Lower leg skin (tissue), 4 donors: ENCODE results near the gene CAPN15. TPM values are rescaled to one million over a fixed set of nuclear protein-coding genes. Genes with fewer than 3 reads are reported as not detected.

Experiments
- DNase-seq, 2 donors: peaks; one replicate each; pipeline ENCODE4 v3.0.0-alpha.2; 2019; ENCODE audit warnings: low spot score in 2 of 2
- H3K4me3 ChIP-seq: fragments of 200-600 bp; sonication (generic); 2 replicates; pipeline ENCODE4 v1.5.1; 2017; ENCODE audit warnings: mild to moderate bottlenecking, low read depth; ENCODE audit not compliant: poor library complexity, severe bottlenecking
- POLR2A ChIP-seq, 2 donors: fragments of 450-650 bp; IDR thresholded peaks; one replicate each; pipeline ENCODE4 v1.6.1; 2016 to 2017; ENCODE audit warnings: antibody characterized with exemption in 2 of 2, mild to moderate bottlenecking in 1 of 2, moderate library complexity in 1 of 2
- WGBS, 2 donors: methylation state at CpG; one replicate each; pipeline ENCODE4 v1.1.5; 2018; 5-methylcytosine and 5-hydroxymethylcytosine counted together
- intact Hi-C: fragments of 100-400 bp; cut with DNase I; formaldehyde crosslinking; loops from one replicate; pipeline ENCODE4 v1.15.0; 2023; ENCODE audit warnings: low total_unique reads
- total RNA-seq, 4 donors: library from RNA; depleted of rRNA; stranded (reverse); fragments of >200 nt; gene quantifications; one replicate each; pipeline ENCODE4 v1.1.0, GENCODE V29; 2016
- TF ChIP-seq, protein P1 (sequence below), 3 donors: fragments of 450-650 bp; IDR thresholded peaks; one replicate each; pipeline ENCODE4 v1.5.1; 2016; ENCODE audit warnings: antibody characterized with exemption in 3 of 3, mild to moderate bottlenecking in 3 of 3, moderate library complexity in 2 of 3

Gene CAPN15
- total RNA-seq, 4 donors from 2014 or later = 80.8 to 95.5 (median 84.6) TPM

DNA sequence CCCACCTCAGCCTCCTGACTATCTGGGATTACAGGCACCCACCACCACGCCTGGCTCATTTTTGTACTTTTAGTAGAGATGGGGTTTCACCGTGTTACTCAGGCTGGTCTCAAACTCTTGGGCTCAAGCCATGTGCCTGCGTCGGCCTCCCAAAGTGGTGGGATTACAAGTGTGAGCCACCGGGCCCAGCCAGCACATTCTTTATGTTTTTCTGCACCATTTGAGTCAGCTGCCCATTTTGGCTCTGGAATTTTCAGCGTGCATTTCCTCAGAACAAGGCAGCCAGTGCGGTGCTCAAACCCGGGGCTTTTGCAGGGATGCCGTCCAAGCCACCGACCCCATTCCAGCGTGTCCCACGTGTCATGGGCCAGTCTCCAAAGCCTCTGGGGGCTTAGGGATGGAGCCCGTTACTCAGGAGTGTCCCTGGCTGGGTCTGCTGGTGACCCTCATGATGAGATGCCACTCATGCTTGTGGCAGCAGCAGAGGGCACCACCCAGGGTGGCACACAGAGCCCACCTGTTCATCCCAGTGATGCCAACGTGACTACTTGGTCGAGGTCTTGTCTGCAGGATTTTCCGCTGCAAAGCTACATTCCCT lies 58.6 kb downstream of the CAPN15 start:
- no peak for DNase-seq
- TF ChIP-seq, protein P1, sequence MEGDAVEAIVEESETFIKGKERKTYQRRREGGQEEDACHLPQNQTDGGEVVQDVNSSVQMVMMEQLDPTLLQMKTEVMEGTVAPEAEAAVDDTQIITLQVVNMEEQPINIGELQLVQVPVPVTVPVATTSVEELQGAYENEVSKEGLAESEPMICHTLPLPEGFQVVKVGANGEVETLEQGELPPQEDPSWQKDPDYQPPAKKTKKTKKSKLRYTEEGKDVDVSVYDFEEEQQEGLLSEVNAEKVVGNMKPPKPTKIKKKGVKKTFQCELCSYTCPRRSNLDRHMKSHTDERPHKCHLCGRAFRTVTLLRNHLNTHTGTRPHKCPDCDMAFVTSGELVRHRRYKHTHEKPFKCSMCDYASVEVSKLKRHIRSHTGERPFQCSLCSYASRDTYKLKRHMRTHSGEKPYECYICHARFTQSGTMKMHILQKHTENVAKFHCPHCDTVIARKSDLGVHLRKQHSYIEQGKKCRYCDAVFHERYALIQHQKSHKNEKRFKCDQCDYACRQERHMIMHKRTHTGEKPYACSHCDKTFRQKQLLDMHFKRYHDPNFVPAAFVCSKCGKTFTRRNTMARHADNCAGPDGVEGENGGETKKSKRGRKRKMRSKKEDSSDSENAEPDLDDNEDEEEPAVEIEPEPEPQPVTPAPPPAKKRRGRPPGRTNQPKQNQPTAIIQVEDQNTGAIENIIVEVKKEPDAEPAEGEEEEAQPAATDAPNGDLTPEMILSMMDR (IDR thresholded peaks at IDR 0.05) = no peak
- TF ChIP-seq POLR2A (IDR thresholded peaks at IDR 0.05) = no peak
- intact Hi-C loops = no loop called here
- 29 to 39% methylated on average over 9 to 16 of the region's 16 CpGs for WGBS, 2 donors
- H3K4me3 ChIP-seq = no peak overlapping the region

DNA sequence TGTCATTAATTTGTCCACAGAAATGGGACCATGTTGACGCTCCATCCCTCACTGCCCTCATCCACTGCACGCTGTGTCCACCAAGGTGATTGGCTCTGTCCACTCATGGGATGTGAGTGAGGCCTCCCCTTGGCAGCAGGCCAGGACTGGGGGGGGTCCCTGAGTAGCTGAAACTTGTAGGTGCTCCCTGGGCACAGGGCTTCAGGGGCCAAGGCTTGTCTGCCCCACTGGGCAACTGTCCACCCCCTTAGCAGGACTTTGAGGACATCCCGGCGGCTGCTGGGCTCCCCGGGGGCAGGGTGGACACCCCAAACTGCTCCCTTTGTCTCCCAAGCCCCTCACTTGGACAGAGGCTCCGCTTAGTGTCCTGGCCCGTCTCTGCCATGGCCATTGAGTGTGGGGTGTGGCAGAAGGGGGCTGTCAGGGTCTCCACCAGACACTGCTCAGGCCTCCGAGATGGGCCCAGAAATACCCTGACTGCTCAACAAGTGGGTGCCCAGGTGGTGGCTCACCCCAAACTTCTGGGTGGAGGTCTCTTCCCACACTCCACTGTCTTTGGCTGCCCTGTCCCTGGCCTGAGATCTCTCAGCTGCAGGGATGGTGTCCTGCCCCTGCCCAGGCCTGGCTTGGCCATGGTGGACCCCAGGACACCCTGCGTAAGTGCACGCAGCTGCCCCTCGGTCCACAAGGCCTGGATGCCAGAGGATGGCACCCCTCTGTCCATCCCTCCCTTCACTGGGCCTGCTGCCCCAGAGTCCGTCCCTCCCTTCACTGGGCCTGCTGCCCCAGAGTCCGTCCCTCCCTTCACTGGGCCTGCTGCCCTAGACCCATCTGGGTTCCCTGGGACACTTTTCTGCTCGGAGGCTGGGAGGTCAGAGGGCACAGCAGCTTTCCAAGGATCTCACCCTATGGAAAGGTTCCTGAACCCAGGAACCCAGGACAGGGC lies 59.4 kb downstream of the CAPN15 start:
- 67 to 73% methylated on average over 11 to 14 of the region's 14 CpGs for WGBS, 2 donors
- H3K4me3 ChIP-seq = no peak overlapping the region
- intact Hi-C loops = no loop called here
- no peak for DNase-seq
- TF ChIP-seq POLR2A (IDR thresholded peaks at IDR 0.05) = no peak
- TF ChIP-seq, protein P1 (IDR thresholded peaks at IDR 0.05) = no peak

DNA sequence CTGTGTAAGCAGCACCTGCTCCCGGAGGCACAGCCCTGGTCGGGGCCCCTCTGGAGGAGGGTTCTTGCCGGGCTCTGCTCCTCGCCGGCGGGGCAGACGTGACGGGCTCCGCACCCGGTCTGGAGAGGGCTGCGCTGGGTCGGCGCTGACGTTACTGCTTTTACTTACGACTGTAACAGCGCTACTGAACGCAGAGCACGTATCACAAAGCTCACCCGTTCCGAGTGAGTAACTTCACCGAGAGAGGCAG lies 61.1 kb downstream of the CAPN15 start:
- TF ChIP-seq POLR2A (IDR thresholded peaks at IDR 0.05) = no peak
- TF ChIP-seq, protein P1 (IDR thresholded peaks at IDR 0.05) = no peak
- WGBS, 2 donors = 2% methylated on average over 9 to 13 of the region's 21 CpGs
- peak overlapping the region; percentile 67 for H3K4me3 ChIP-seq
- intact Hi-C loops = no loop called here
- DNase-seq = no peak

DNA sequence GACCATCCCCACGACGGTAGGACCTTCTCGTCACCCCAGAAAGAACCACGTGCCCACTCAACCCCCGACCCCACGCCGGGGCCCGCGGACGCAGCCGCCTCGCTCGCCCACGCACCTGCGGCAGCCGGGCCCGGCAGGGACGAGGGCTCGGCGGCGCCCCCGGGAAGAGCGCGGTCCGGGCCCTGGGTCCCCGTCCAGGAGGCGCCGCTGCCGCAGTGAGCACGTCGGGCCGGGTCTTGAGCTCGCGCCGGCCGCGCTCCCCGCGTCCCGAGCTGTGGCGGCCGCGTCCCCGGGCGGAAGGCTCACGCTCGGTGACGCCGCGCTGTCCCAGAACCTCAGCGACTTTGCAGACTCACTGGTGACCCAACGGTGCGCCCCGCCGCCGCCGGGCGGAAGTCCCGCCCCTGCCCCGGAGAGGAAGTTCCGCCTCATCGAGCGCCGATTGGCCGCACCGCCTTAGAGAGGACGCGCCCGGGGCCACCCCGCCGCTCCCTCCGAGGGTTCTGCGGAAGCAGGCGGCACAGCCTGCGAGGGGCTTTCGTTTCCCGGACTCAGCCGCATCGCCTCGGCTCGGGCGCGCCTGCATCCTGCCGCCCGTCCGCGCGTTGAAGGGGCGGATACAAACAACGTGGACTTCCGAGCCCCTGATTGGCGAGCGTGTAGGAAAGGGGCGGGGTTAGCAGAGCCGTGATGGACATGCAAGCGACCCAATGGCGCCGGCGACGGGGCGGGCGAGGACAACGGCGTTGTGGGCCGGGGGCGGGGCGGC lies 61.6 kb downstream of the CAPN15 start:
- DNase-seq = peak; percentile 97 to 100
- TF ChIP-seq, protein P1 (IDR thresholded peaks at IDR 0.05) = no peak
- TF ChIP-seq POLR2A (IDR thresholded peaks at IDR 0.05) = no peak
- peak overlapping the region; percentile 67 for H3K4me3 ChIP-seq
- 1 to 3% methylated on average over 27 to 43 of the region's 107 CpGs for WGBS, 2 donors
- intact Hi-C loops = no loop called here

DNA sequence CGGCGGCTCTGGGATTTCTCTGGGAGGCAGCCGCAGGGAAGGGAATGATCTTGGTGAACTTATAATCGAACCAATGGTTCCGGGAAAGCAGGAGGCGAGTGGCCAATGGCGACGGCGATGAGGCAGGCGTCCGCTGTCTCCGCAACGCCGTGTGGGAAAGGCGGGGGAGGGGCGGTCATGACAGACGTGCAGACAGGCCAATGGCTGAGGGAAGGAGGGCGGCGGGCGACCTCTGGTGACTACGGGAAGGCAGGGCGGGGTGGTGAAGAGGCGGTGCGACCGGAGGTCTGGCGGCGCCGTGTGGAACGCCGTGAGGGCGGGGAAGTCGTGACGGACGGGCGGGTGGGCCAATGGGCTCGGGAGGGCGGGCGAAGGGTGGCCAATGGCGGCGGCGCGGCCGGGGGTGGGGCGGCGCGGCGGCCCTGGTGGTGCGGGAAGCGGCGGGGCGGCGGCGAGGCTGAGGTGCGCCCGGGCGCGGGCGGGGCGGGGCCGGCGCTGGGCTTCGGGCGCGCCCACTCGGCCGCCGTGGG lies 62.2 kb downstream of the CAPN15 start, which contains the start of gene RAB40C:
RAB40C (plus strand) TSS at position 409 of the 530 bp plus-strand sequence. CDS start 226 bp downstream, outside the sequence.
- intact Hi-C loops = no loop called here

More for the DNA sequence above, 62.2 kb downstream of the CAPN15 start, which contains the start of gene RAB40C:
- TF ChIP-seq, protein P1 (IDR thresholded peaks at IDR 0.05) = no peak
- TF ChIP-seq POLR2A (IDR thresholded peaks at IDR 0.05) = no peak
- WGBS, 2 donors = 1% methylated on average over 20 to 50 of the region's 67 CpGs
- DNase-seq = peak; percentile 98 to 100
- H3K4me3 ChIP-seq = peak within 1 kb of the TSS; percentile 80
